NCI-H1930 (cell line): ENCODE data around the gene TUBB2B.
"Not testable (repeated sequence)": the region's sequence is repeated elsewhere in the genome, so short reads cannot be mapped to it uniquely, and the experiment has no call there.

Experiments used
- DNase-seq, 2 experiments: peaks; one replicate each; lab custom pipeline; 2025; lab: John Stamatoyannopoulos, UW

Gene TUBB2B

DNA sequence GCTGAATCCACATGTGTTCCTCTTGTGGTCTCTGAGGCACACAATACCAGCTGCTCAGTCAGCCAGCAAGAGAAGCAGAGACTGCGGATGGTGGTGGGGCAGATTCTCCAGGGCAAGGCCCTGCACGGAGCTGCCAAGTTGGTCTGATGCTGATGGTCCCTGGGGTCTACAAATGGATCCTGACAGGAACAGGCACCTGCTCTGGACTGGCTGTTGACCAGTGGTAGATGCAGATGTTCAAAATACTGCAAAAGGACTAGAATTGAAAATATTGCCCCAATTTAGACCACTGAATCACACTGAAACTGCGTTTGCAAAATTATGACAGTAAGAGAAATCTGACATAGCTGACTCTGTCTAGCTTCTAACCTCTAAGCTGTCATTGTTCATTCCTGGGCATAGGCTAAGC, 40.5 kb downstream of the TUBB2B start:
- DNase-seq: no peak

DNA sequence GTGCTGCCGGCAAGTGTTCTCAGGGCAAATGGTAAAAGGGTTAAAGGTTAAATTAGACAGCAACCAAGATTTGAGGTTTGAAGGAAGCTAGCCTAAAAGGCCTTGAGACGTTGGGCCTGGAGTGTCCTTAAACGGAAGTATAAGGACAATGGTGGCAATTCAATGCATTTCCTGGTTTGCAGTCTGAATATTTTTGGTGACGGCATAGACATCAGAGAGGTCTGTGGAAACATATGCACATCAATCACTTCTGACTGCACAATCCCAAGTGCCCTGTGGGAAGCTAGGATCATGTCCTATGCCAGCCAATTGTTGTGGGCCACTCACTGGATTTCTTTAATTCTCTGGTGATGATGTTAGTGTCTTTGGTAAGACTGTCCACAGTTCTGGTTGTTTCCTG, 44.4 kb downstream of the TUBB2B start:
- no peak for DNase-seq

DNA sequence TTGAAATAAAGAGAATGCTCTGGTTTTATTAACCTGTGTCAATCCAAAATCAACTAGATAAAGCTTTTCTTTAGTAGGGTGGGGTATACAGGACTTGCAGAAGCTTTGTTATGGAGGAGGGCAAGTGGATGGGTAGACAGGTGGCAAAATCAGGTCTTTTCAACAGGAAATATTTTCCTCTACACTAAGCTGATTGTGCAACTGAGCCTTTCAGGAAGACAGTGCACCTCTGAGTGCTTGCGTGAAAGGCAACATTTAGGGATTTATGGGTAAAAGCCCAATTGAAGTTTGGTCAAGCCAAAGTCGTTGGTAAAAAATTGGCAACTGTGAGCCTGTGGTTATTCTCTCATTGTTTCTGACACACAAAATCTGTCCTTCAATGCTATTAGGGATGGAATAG, 46.3 kb downstream of the TUBB2B start:
- DNase-seq: no peak

DNA sequence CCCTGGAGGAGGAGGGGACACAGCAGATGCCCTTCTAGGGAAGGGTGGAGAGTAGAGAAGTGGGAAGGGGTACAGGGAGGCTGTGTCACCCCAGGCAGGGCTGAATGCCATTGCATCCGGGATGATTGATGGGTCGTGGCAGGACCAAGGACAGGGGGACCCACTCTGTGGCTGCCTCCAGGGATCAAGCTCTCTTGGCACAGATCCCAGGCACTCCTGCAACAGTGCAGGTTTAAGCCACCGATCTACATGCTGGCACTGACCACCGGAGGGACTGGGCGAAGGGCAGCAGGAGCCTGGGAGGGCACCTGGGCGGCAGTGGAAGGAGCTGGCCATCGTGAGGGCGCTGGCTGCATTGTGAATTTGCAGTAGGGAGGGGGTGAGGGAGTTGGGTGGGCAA, 47.5 kb downstream of the TUBB2B start:
- DNase-seq: not testable (repeated sequence)

DNA sequence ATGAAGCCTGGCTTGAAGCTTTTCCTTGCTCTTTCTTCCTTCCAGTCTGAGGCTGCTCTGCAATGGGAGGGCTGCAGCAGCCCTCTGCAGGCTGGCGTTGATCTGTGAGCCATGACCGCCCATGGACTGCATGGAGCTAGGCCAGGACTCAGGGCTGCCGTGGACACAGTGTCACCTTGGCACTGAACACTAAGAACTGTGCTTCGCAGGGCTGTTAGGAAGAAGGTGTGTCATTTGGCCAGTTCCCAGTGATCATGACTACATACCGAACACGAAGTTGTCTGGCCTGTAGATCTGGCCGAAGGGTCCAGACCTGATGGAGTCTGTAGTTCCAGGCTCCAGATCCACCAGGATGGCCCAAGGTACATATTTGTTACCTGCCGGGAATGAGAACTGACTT, 48.8 kb downstream of the TUBB2B start:
- not testable (repeated sequence) for DNase-seq

DNA sequence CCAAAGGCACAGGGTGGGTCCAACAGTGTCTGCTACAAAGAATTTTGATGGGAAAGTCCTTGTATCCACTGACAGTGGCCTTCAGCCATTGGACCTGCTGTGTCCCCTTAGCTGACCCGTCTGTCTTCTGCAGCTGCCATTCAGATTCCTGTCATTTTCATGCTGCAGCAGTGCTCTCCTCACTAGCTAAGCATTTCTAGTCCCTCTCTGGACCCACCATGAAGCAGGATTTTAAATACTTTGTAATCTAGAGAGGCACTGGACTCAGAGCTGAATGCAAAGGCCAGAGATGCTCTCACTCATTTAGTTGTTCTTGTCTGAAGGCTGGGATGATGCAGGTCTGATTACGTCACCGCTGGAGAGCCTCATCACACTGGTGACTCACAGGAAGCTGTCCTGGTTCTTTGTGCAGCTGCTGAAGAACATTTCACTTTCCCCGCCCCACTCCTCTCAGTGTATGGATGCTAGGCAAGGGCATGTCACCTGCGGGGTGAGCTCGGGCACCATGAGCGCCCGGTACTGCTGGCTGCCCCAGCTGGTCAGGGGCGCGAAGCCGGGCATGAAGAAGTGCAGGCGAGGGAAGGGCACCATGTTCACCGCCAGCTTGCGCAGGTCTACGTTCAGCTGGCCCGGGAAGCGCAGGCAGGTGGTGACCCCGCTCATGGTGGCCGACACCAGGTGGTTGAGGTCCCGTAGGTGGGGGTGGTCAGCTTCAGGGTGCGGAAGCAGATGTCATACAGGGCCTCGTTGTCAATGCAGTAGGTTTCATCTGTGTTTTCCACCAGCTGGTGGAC, 50.7 kb downstream of the TUBB2B start:
- DNase-seq: no peak

DNA sequence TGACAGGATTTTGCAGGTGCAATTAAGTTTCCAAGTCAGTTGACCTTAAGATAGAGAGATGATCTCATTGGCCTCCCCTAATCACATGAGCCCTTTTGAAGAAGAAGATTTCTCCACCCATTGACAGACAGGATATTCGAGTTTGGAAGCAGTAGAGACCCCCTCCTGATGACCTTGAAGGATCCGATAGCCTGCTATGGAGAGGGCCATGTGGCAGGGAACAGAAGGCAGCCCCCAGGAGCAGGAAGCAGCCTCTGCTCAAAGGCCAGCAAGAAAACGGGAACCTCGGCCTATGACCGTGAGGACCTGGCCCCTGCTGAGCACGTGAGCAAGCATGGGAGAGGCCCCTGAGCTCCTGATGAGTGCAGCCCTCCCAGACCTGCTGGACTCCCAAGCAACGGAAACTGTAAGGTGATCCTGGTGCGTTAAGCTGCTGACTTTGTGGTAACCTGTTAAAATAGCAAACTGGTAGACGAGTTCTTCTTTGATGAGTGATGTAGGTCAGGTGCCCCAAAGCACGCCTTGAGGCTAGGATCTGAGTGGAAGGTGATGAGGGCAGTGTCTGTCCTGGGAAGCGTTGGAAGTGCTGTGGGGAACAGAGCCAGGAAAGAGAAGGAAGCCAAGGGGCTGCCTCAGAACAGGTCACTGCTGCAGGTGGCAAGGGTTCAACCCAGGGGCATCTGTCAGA, 51.6 kb downstream of the TUBB2B start:
- no peak for DNase-seq
